GM12865 (cell line): ENCODE data around the gene AANAT.

Experiments used
- DNase-seq: peaks from one replicate; pipeline ENCODE4 v3.0.0; 2010; ENCODE audit warnings: low read depth
- H3K4me3 ChIP-seq: 2 replicates; pipeline ENCODE4 v1.5.1; 2011; ENCODE audit warnings: mild to moderate bottlenecking, low read depth, low read length, control low read depth
- CTCF ChIP-seq: IDR thresholded peaks from 2 replicates; pipeline ENCODE4 v1.5.1; 2011; ENCODE audit warnings: low read length, control low read depth, low read depth, inconsistent platforms; ENCODE audit not compliant: insufficient read depth; ENCODE audit errors: missing control alignments

The AANAT gene

GRCh38 chr17:76441686-76442340 lies 25.6 kb upstream of the AANAT start:
- no peak for TF ChIP-seq CTCF
- DNase-seq = no peak
- no peak overlapping the region for H3K4me3 ChIP-seq

DNA sequence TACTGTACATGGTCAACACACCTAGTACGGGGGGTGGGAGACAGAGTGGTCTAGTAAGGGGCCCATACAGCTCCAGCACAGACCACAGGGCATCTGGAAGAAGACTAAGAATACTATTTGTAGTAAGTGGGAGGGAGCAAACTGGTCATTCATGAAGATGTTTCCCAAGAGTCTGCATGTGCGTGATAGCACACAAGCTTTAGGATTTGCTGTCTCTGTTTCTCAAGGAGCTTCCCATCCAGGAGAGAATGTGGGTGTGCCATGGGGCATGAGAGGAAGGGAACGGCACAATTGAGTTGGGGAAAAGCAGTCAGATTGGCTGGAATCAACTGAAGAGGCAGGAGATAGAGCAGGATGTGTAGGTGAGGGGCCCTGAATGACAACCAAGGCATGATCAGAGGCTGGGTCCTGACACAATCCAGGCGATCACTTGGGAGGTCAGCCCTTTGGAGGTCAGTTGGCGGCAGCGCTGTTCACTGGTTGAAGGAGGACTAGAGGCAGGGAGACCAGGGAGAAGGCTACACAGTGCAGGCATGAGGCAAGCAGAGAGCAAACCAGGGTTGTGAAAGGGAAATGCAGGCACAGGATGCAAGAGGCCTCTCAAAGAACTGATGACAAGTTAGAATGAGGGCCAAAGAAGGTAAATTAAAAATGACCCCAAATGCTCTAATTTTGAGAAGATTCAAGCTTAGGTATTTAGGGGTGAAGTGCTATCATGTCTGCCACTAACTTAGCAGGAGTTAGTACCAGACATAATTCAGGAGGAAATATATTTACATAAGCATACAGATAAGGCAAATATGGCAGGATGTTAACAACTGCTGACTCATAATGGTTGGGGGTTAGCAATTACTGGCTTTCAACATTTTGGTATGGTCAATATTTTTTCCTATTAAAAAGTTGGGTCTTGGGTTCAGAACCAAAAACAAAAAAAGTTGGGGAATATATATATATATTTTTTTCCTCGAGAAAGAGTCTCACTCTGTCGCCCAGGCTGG lies 24.8 kb upstream of the AANAT start:
- no peak for TF ChIP-seq CTCF
- H3K4me3 ChIP-seq = no peak overlapping the region
- peak; percentile 51 for DNase-seq

DNA sequence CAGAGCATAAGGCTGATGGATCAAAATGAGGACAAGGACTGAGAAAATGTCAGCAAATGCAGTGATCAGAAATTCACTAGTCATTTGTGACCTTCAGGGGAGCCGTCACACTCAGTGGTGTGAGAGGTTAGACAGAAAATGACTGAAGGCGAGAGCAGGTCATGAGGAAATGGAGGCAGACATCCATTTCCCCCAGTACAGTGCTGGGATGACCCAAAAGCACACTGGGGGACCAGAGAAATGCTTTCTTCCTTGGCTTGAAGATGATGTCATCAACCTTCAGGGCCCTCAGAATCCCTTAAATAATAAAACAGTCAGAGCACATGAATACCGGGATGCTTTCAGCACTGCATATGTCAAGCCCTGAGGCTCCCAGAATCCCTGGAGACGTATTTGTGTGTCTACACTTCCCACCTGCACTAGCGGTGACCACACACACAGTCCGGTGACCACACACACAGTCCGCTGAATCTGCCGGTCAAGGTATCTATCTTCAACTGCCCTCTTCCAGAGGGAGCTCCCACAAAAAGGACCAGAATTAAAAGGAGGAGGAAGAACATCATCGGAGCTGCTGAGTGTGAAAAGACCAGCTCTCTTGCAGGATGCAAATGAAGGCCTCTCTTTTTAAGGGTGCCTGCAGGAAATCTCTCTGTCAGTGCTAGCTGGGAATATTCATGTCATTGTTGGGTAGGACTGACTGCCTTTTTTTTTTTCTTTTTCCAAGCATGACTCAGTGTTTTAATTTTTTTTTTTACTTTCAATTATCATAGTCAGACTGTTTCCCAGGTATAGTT lies 22.7 kb upstream of the AANAT start:
- TF ChIP-seq CTCF = no peak
- DNase-seq = peak; percentile 51
- H3K4me3 ChIP-seq = peak overlapping the region; percentile 14

DNA sequence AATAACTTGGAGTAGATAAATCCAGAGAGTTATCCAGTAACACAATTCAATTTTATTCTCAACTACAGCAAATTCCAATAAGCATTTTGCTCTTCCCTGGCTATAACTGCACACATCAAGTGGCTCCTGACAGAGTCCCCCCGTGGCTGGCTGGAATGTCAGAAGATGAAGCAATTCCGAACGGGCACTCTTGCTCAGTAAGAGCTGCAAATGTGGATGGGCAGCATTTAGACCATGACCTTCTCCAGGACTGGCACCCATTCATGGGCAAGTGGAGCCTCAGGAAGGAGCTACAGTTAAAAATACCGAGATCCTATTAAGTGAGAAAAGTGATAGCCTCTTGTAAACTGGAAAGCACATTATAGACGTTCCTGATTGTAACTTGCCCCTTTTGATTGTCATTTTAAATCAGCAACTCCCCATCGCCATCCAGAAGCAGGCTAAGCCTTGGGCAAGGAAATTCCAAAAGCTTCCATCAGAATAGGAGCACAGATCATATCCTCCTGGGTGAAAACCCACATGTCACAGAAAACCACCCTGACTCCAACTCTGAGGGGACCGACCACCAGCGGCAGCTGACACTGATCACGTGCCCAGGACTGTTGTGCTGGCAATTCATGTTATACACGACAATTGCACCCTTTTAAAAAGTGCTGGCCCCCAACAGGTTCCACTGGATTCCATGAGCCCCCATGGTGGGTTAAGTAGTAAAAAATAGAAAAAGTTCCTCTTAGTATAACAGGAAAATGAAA lies 21.5 kb upstream of the AANAT start:
- no peak overlapping the region for H3K4me3 ChIP-seq
- DNase-seq = no peak
- no peak for TF ChIP-seq CTCF

- no peak for DNase-seq
- no peak overlapping the region for H3K4me3 ChIP-seq
- no peak for TF ChIP-seq CTCF
These were observed 20.8 kb upstream of the AANAT start for GRCh38 chr17:76446449-76447231.
